HG03097 (cell line): ENCODE measurements around the gene TSPAN2.

Source experiments
- ATAC-seq: cut with Tn5 transposase; IDR thresholded peaks from one replicate; pipeline ENCODE4 v1.9.1; 2021; ENCODE audit not compliant: unreplicated experiment, low FRiP score

Gene TSPAN2

DNA sequence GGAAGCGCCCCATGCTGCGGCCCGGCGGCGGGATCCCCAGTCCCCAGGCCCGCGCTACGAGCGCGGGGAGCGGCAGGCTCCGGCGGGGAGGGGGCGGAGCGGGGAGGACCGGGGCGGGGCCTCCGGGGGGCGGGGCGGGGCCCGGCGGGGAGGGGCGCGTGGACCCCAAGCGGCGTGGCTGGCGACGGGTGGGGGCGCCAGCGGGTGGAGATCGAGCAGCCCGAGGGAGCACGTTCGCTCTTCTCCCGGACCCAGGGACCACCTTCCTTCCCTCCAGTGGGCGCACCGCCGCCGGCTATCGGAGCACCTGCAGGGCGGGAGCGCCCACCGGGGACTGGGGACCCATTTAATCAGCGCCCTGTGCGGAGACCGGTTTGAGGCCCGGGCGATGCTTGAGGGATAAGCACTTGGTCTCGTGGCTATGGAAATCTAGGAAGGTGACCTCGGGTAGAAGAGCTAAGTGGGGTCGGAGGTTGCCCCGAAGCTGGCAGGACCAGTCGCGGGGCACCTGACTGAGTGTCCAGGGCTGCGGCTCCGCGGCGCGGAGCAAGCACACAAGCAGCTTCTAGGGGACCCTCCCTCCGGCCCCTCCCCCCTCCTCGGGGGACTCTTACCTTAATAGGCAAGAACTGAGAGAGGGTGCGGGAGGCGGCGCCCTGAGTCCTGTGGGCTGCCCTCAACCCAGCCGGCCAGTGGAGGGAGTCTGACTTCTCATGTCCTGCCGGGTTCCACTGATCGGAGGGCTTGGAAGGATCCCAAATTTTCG is at the start of gene TSPAN2:
Gene TSPAN2, minus strand, starts transcription at position 84 of the 766 bp plus-strand sequence. Its CDS starts 71 bp downstream, at position 13.
- ATAC-seq = no peak

GRCh38 chr1:115138973-115139372 is 49.7 kb upstream of the TSPAN2 start:
- peak; percentile 83 for ATAC-seq

GRCh38 chr1:115138271-115138670 is 49.0 kb upstream of the TSPAN2 start:
- ATAC-seq = no peak

GRCh38 chr1:115137191-115137590 is 47.9 kb upstream of the TSPAN2 start:
- no peak for ATAC-seq

- ATAC-seq = no peak
Observed at GRCh38 chr1:115136706-115137105, 47.4 kb upstream of the TSPAN2 start.

- no peak for ATAC-seq
Observed at GRCh38 chr1:115136106-115136505, 46.8 kb upstream of the TSPAN2 start.

GRCh38 chr1:115135681-115136080 is 46.4 kb upstream of the TSPAN2 start:
- ATAC-seq = no peak

DNA sequence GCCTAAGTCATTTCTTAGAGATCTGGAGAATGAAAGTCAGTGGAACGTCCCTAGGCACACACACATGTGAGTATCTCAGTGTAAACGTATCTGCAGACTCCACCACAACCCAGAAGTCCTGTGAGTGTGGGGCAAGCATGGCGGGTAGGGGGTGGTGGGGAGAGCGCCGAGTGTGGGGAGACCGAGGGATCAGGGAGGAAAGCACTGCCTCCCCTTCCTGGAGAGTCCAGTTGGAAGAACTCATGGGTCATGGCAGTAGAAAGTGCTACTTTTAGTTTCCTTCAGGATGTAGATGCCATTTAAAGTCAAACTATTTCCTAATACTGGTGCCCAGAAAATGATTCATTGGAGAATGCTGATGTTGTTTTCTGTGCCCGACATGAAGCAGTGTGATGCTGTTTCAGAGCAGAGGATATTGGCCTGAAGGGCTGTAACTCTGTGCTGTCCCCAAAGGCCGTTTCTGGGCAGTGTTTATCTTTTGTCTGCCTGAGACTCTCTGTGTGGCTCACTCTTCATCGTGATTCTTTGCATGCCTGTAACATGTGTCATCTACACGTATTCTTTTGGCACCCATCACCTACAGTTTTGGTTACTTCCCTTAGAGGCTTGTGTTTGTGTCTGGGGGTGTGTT is 45.7 kb upstream of the TSPAN2 start:
- no peak for ATAC-seq

- no peak for ATAC-seq
Observed at GRCh38 chr1:115134231-115134630, 44.9 kb upstream of the TSPAN2 start.

DNA sequence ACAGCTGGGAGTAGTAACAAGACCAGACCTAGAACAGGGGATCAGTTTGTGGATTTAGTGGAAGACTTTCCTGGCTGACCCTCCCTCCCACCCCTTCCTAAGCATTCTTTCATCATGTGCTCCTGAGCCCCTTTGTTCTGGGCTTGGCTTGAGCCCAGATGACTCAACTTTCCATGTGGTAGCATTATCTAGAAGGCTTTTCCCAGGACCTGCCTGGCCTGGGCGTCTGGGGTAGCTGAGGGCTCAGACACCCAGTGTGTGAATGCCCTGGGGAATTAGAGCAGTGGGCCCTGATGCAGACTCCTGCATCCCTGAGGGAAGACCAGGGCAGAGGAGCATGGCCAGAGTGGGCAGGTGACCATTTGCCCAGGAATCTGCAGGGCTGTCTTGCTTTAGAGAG is 44.1 kb upstream of the TSPAN2 start:
- ATAC-seq = no peak

DNA sequence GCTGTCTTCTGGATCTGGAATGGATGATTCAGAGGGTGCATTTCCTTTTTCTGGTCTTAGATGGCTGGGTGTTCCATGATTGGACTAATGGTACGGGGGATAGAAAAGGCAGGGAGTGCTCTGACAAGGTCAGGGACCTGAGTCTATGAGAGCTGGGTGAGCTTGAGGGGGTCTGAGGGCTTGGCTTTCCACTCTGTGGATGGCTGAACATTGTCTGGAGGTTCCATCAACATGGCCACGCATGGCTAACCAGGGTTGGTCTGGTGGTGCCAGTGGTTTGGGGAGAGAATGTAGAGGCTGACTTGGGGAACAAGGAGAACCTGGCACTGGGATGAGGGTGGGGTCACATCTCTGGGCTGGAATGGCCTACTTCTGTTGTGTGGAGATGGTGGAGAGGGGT is 41.5 kb upstream of the TSPAN2 start:
- no peak for ATAC-seq

GRCh38 chr1:115129071-115129640 is 39.9 kb upstream of the TSPAN2 start:
- no peak for ATAC-seq

- ATAC-seq = no peak
Observed at GRCh38 chr1:115127539-115127938, 38.2 kb upstream of the TSPAN2 start.

DNA sequence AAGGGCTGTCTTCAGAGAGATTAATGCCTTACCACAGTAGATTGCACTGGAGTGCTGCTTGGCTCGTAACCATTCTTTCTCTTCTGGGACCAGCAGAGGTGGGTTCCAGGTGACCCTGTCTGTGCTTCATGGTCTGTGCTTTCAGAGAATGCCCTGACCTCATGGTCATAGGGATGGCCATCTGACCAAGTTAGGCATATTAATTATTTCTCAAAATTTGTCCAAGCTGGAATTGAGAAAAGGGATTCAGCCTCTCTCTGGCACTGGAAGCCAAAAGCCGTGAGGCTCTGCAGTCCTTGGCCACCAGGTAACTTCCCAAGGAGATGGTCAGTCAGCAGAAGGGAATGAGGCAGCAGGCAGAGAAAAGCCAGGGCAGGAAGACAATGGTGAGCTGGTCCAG is 37.2 kb upstream of the TSPAN2 start:
- no peak for ATAC-seq

DNA sequence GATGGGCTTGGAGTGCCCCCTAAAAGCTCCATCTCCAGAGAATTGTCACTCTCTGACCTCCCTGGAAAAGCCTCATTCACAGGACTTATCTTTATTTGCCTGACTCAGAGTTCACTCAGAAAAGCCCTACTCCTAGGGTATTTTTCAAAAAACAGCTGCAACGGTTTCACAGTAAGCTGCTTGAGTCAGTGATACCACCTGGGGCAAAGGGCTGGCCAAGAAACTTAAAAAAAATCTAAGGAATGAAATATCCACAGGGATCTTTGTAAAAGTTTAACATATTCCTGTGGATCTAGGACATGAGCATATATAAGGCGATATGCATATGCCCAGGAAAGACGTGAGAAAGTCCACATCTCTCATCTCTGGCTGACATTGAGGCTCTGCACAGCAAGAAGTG is 33.8 kb upstream of the TSPAN2 start:
- ATAC-seq = no peak

DNA sequence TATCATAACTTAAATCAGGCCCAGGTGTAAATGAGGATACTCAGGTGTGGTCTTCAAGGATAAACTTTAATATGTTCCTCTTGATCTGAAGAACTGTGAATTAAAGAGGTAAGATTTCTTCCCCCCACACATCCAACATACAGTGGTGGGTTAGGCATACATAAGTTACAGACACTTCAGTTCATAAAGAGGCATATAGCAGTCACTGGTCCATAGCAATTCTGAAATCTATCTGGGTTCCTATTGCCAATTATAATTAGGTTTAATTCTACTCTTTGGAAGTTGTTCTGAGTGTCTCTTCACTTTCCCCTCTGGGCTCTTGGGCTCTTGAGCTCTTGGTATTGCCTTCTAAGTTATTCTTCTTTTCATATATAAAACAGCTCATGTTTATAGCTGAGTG is 32.5 kb upstream of the TSPAN2 start:
- ATAC-seq = no peak

GRCh38 chr1:115120296-115120695 is 31.0 kb upstream of the TSPAN2 start:
- no peak for ATAC-seq

DNA sequence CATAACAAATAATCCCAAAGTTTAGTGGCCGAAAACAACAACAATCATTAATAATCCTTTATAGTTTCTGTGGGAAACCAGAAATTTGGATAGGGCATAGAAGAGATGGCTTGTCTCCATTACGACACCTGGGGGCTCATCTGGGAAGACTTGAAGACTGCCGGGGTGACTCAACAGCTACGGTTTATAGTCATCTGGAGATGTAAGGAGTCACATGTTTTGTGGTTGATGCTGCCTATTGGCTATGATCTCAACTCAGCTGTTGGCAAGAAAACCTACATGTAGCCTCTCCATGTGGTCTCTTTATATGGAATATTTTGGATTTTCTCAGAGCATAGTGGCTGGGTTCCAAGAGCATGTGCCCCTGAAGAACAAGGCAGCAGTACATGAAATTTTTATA is 29.3 kb upstream of the TSPAN2 start:
- ATAC-seq = no peak

- ATAC-seq = no peak
Observed at GRCh38 chr1:115118086-115118485, 28.8 kb upstream of the TSPAN2 start.

GRCh38 chr1:115117298-115117697 is 28.0 kb upstream of the TSPAN2 start:
- ATAC-seq = no peak

DNA sequence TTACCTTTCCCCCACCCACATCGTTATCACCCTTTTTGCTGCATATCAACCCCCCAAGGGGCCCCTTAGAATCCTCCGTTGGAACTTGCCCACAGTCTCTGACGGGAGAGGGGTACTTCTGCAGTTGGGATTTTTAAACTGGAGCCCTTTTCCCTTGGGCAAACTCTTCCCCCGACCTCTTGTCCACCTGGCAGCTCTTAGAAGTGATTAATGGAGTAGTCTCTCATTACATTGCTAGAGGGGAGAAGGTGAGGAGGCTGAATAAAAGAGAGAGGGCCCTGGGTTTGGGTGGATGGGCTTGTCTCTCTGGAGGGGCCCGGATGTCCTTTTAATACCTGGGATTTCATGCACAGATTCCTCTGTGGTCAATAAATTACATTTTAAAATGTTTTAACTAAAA is 27.2 kb upstream of the TSPAN2 start:
- no peak for ATAC-seq
